CD4-positive, CD25-positive, alpha-beta regulatory T cell (primary cell): ENCODE data around the gene CCDC178. TPM values are rescaled to one million over a fixed set of nuclear protein-coding genes. Genes with fewer than 3 reads are reported as not detected.
"Not testable (repeated sequence)": the region's sequence is repeated elsewhere in the genome, so short reads cannot be mapped to it uniquely, and the experiment has no call there.

ENCODE experiments used
- ATAC-seq, 2 donors: fragments of 150-1000 bp; cut with Tn5 transposase; one replicate each; pipeline ENCODE4 v1.10.0; 2021; ENCODE audit warnings: low read depth in 2 of 2, moderate number of reproducible peaks in 2 of 2, moderate library complexity in 1 of 2
- DNase-seq, 3 donors: peaks; one replicate each; pipeline versions ENCODE4 v3.0.0 to v3.0.0-alpha.2; 2012 to 2022; ENCODE audit warnings: mixed read lengths in 1 of 3
- H3K27ac ChIP-seq: one replicate; pipeline ENCODE4 v1.7.0; 2013; ENCODE audit warnings: mild to moderate bottlenecking, low read length; ENCODE audit not compliant: insufficient read depth, poor library complexity, severe bottlenecking
- H3K27me3 ChIP-seq: one replicate; pipeline ENCODE4 v1.7.0; 2013; ENCODE audit warnings: low read length; ENCODE audit not compliant: control insufficient read depth, insufficient read depth
- H3K36me3 ChIP-seq: one replicate; pipeline ENCODE4 v1.7.0; 2013; ENCODE audit warnings: mild to moderate bottlenecking, low read length, moderate library complexity; ENCODE audit not compliant: control insufficient read depth, insufficient read depth
- H3K4me1 ChIP-seq: 2 replicates; pipeline ENCODE4 v1.7.0; 2013; ENCODE audit warnings: mild to moderate bottlenecking, low read length; ENCODE audit not compliant: insufficient read depth, control insufficient read depth, poor library complexity, severe bottlenecking
- H3K4me3 ChIP-seq: one replicate; pipeline ENCODE4 v1.7.0; 2013; ENCODE audit warnings: low read depth, mild to moderate bottlenecking, low read length, moderate library complexity
- H3K9me3 ChIP-seq, 2 experiments: 1 replicate in 1 of 2; 2 replicates in 1 of 2; pipeline ENCODE4 v1.7.0; 2013; ENCODE audit warnings: low read length in 2 of 2, mild to moderate bottlenecking in 1 of 2, moderate library complexity in 1 of 2; ENCODE audit not compliant: control insufficient read depth in 2 of 2
- H3K27ac Mint-ChIP-seq, 3 donors: one replicate each; pipeline ENCODE4 v1.8.0; 2020 to 2022; ENCODE audit warnings: mild to moderate bottlenecking in 3 of 3, mixed read lengths in 3 of 3, moderate library complexity in 2 of 3
- H3K27me3 Mint-ChIP-seq: one replicate; pipeline ENCODE4 v1.8.0; 2022; ENCODE audit warnings: mild to moderate bottlenecking, mixed read lengths
- H3K36me3 Mint-ChIP-seq: one replicate; pipeline ENCODE4 v1.8.0; 2020; ENCODE audit warnings: mixed read lengths
- H3K4me1 Mint-ChIP-seq, 4 donors: one replicate each; pipeline ENCODE4 v1.8.0; 2020 to 2022; ENCODE audit warnings: mixed read lengths in 4 of 4, mild to moderate bottlenecking in 1 of 4
- H3K4me3 Mint-ChIP-seq, 4 donors: one replicate each; pipeline ENCODE4 v1.8.0; 2020 to 2022; ENCODE audit warnings: mild to moderate bottlenecking in 4 of 4, mixed read lengths in 4 of 4, moderate library complexity in 3 of 4
- H3K9me3 Mint-ChIP-seq, 7 donors: one replicate each; pipeline ENCODE4 v1.8.0; 2020 to 2022; ENCODE audit warnings: mixed read lengths in 7 of 7, mild to moderate bottlenecking in 3 of 7, moderate library complexity in 2 of 7
- polyA plus RNA-seq, 4 donors: library from polyadenylated mRNA; unstranded; fragments of 300-500 nt; fragmentation: Illumina TruSeq; gene quantifications; one replicate each; pipeline ENCODE4 v1.2.3, GENCODE V29; 2021
- total RNA-seq: library from RNA; stranded (reverse); gene quantifications from one replicate; pipeline ENCODE4 v1.2.3, GENCODE V29; 2022

The CCDC178 gene
- total and polyA plus RNA-seq, 5 donors from 2014 or later, result not detected

- Histone ChIP-seq H3K4me1 (no peaks in the 10 kb centered on the region), H3K27me3 (no peaks in the 10 kb centered on the region), H3K4me3 (no peak overlapping the region), H3K36me3 (no peaks in the 10 kb centered on the region), H3K9me3 (no peaks in the 10 kb centered on the region), H3K27ac (no peak overlapping the region)
- Mint-ChIP-seq H3K27ac (no peak overlapping the region), H3K27me3 (no peaks in the 10 kb centered on the region), H3K36me3 (no peaks in the 10 kb centered on the region), H3K9me3 (peaks cover 2 to 18% (median 10%) of the 10 kb centered on the region in 7 donors), H3K4me1 (no peaks in the 10 kb centered on the region), H3K4me3 (no peak overlapping the region)
- ATAC-seq (no peak), DNase-seq (no peak)
Observed at GRCh38 chr18:33350256-33350655, 90.3 kb downstream of the CCDC178 start.

DNA sequence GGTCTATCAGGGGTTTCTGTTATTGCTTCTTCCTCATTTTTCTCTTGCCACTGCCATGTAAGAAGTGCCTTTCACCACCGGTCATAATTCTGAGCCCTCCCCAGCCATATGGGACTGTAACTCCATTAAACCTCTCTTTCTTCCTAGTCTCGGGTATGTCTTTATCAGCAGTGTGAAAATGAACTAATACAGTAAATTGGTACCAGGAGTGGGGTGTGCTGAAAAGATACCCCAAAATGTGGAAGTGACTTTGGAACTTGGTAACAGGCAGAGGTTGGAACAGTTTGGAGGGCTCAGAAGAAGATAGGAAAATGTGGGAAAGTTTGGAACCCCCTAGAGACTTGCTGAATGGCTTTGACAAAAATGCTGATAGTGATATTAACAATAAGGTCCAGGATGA lies 100.8 kb downstream of the CCDC178 start:
- not testable (repeated sequence) for ATAC-seq, H3K36me3 ChIP-seq, H3K27me3 Mint-ChIP-seq, H3K27me3 ChIP-seq, H3K4me3 ChIP-seq, DNase-seq, H3K4me1 ChIP-seq, H3K4me1 Mint-ChIP-seq, H3K27ac ChIP-seq, H3K27ac Mint-ChIP-seq, H3K4me3 Mint-ChIP-seq, H3K36me3 Mint-ChIP-seq
- peaks cover 3 to 37% (median 7%) of the 10 kb centered on the region in 7 donors for H3K9me3 Mint-ChIP-seq
- H3K9me3 ChIP-seq, result peaks cover 1 to 23% of the 10 kb centered on the region in 2 experiments

- no peaks in the 10 kb centered on the region for H3K4me1 Mint-ChIP-seq
- Histone ChIP-seq H3K36me3 (no peaks in the 10 kb centered on the region), H3K4me3 (no peak overlapping the region), H3K4me1 (no peaks in the 10 kb centered on the region), H3K27ac (no peak overlapping the region), H3K9me3 (peaks cover 1 to 6% of the 10 kb centered on the region in 2 experiments), H3K27me3 (no peaks in the 10 kb centered on the region)
- H3K36me3 Mint-ChIP-seq, result no peaks in the 10 kb centered on the region
- no peak overlapping the region for H3K4me3 Mint-ChIP-seq
- H3K27ac Mint-ChIP-seq, result no peak overlapping the region
- H3K27me3 Mint-ChIP-seq, result no peaks in the 10 kb centered on the region
- ATAC-seq, result no peak
- peaks cover 2 to 23% (median 5%) of the 10 kb centered on the region in 7 donors for H3K9me3 Mint-ChIP-seq
- DNase-seq, result no peak
Observed at GRCh38 chr18:33334781-33335180, 105.7 kb downstream of the CCDC178 start.

DNA sequence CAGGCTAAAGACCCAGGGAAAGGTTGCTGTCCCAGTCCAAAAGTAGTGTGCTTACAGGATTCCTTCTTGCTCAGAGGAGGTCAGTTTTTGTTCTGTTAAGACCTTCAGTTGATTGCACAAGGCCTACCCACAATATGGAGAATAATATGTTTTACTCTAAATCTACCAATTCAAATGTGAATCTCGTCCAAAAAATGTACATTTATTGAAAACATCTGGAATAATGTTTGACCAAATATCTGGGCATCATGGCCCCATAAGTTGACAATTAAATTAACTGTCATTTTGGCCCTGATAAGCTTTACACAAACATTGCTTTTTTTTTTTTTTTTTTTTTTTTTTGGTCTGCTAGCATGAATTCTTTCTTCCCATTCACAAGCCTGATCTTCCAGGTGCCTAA lies 109.8 kb downstream of the CCDC178 start:
- H3K36me3 Mint-ChIP-seq, result no peaks in the 10 kb centered on the region
- no peaks in the 10 kb centered on the region for H3K4me1 Mint-ChIP-seq
- H3K9me3 ChIP-seq, result no peaks in the 10 kb centered on the region
- no peak overlapping the region for H3K4me3 ChIP-seq
- no peaks in the 10 kb centered on the region for H3K4me1 ChIP-seq
- no peaks in the 10 kb centered on the region for H3K27me3 ChIP-seq
- no peaks in the 10 kb centered on the region for H3K36me3 ChIP-seq
- no peak overlapping the region for H3K27ac ChIP-seq
- no peaks in the 10 kb centered on the region for H3K27me3 Mint-ChIP-seq
- ATAC-seq (no peak), DNase-seq (no peak)
- H3K9me3 Mint-ChIP-seq, result peaks cover 0 to 8% (median 5%) of the 10 kb centered on the region in 7 donors
- no peak overlapping the region for H3K4me3 Mint-ChIP-seq
- H3K27ac Mint-ChIP-seq, result no peak overlapping the region

GRCh38 chr18:33326975-33327374 lies 113.5 kb downstream of the CCDC178 start:
- Histone ChIP-seq H3K4me3 (no peak overlapping the region), H3K27me3 (no peaks in the 10 kb centered on the region), H3K9me3 (no peaks in the 10 kb centered on the region), H3K4me1 (no peaks in the 10 kb centered on the region), H3K36me3 (no peaks in the 10 kb centered on the region), H3K27ac (no peak overlapping the region)
- H3K9me3 Mint-ChIP-seq, result peaks cover 0 to 9% (median 5%) of the 10 kb centered on the region in 7 donors
- ATAC-seq, result no peak
- H3K4me1 Mint-ChIP-seq, result no peaks in the 10 kb centered on the region
- H3K27me3 Mint-ChIP-seq, result no peaks in the 10 kb centered on the region
- H3K36me3 Mint-ChIP-seq, result no peaks in the 10 kb centered on the region
- H3K27ac Mint-ChIP-seq, result no peak overlapping the region
- no peak overlapping the region for H3K4me3 Mint-ChIP-seq
- DNase-seq, result no peak

GRCh38 chr18:33317640-33318039 lies 122.9 kb downstream of the CCDC178 start:
- Histone ChIP-seq H3K4me1 (no peaks in the 10 kb centered on the region), H3K9me3 (peaks cover 0 to 3% of the 10 kb centered on the region in 2 experiments), H3K36me3 (no peaks in the 10 kb centered on the region), H3K27me3 (no peaks in the 10 kb centered on the region), H3K27ac (no peak overlapping the region), H3K4me3 (no peak overlapping the region)
- ATAC-seq (no peak), DNase-seq (no peak)
- no peak overlapping the region for H3K4me3 Mint-ChIP-seq
- no peak overlapping the region for H3K27ac Mint-ChIP-seq
- H3K9me3 Mint-ChIP-seq, result peaks cover 0 to 16% (median 11%) of the 10 kb centered on the region in 7 donors
- H3K36me3 Mint-ChIP-seq, result no peaks in the 10 kb centered on the region
- no peaks in the 10 kb centered on the region for H3K4me1 Mint-ChIP-seq
- H3K27me3 Mint-ChIP-seq, result no peaks in the 10 kb centered on the region

DNA sequence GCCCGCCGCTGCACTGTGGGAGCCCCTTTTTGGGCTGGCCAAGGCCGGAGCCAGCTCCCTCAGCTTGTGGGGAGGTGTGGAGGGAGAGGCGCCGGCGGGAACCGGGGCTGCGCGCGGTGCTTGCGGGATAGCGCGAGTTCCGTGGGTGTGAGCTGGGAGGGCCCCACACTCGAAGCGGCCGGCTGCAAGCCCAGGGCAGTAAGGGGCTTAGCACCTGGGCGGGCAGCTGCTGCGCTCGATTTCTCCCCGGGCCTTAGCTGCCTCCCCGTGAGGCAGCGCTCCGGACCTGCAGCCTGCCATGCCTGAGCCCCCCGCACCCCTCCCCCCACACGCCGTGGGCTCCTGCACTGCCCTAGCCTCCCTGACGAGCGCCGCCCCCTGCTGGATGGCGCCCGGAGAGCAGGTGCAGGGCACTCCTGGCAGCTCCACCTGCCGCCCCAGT lies 124.4 kb downstream of the CCDC178 start:
- Histone ChIP-seq H3K27me3 (no peaks in the 10 kb centered on the region), H3K9me3 (peaks cover 0 to 4% of the 10 kb centered on the region in 2 experiments), H3K36me3 (no peaks in the 10 kb centered on the region), H3K27ac (no peak overlapping the region), H3K4me1 (no peaks in the 10 kb centered on the region), H3K4me3 (no peak overlapping the region)
- no peak overlapping the region for H3K4me3 Mint-ChIP-seq
- no peaks in the 10 kb centered on the region for H3K4me1 Mint-ChIP-seq
- ATAC-seq (no peak), DNase-seq (no peak)
- no peak overlapping the region for H3K27ac Mint-ChIP-seq
- H3K27me3 Mint-ChIP-seq, result no peaks in the 10 kb centered on the region
- H3K36me3 Mint-ChIP-seq, result no peaks in the 10 kb centered on the region
- H3K9me3 Mint-ChIP-seq, result peaks cover 0 to 17% (median 12%) of the 10 kb centered on the region in 7 donors

GRCh38 chr18:33307520-33307919 lies 133.0 kb downstream of the CCDC178 start:
- no peak overlapping the region for H3K4me3 Mint-ChIP-seq
- Histone ChIP-seq H3K4me1 (no peaks in the 10 kb centered on the region), H3K27me3 (no peaks in the 10 kb centered on the region)

More at GRCh38 chr18:33307520-33307919, 133.0 kb downstream of the CCDC178 start:
- H3K27ac Mint-ChIP-seq, result no peak overlapping the region
- no peaks in the 10 kb centered on the region for H3K4me1 Mint-ChIP-seq
- H3K27ac ChIP-seq, result no peak overlapping the region
- ATAC-seq (no peak), DNase-seq (no peak)
- H3K36me3 ChIP-seq, result no peaks in the 10 kb centered on the region
- H3K9me3 Mint-ChIP-seq, result peaks cover 3 to 34% (median 4%) of the 10 kb centered on the region in 7 donors
- H3K9me3 ChIP-seq, result peaks cover 3 to 15% of the 10 kb centered on the region in 2 experiments
- no peak overlapping the region for H3K4me3 ChIP-seq
- no peaks in the 10 kb centered on the region for H3K27me3 Mint-ChIP-seq
- H3K36me3 Mint-ChIP-seq, result no peaks in the 10 kb centered on the region
